PC-9 (cell line): ENCODE results near the gene NFE2L3. TPM values are rescaled to one million over a fixed set of nuclear protein-coding genes. Genes with fewer than 3 reads are reported as not detected.

Source experiments
- BruUV-seq: library from RNA; stranded (reverse); fragments of 400-500 nt; replicated peaks from 2 replicates; lab custom pipeline; 2021; lab: Mats Ljungman, UMichigan
- CTCF ChIA-PET: fragments of 300-600 bp; sonication (Branson Sonifier 250); formaldehyde crosslinking; loops from one replicate; lab custom pipeline; 2022; ENCODE audit warnings: antibody characterized with exemption; lab: Charles Lee
- POLR2A ChIA-PET: fragments of 300-600 bp; sonication (Branson Sonifier 250); formaldehyde crosslinking; loops from one replicate; lab custom pipeline; 2022; ENCODE audit warnings: antibody characterized with exemption; ENCODE audit not compliant: unreplicated experiment; lab: Charles Lee
- DNase-seq, 2 experiments: peaks; one replicate each; pipeline versions ENCODE4 v3.0.0 to v3.0.0-alpha.2; 2015 to 2022; ENCODE audit warnings: mixed read lengths in 1 of 2
- H2AFZ ChIP-seq: fragments of 200-600 bp; sonication (generic); 2 replicates; pipeline ENCODE4 v1.8.1; 2017; ENCODE audit warnings: antibody characterized with exemption
- H3F3A ChIP-seq: fragments of 200-600 bp; sonication (generic); 2 replicates; pipeline ENCODE4 v1.8.1; 2017; ENCODE audit warnings: antibody characterized with exemption, mild to moderate bottlenecking, low read depth; ENCODE audit not compliant: insufficient read depth
- H3K27ac ChIP-seq: fragments of 200-600 bp; sonication (generic); 2 replicates; pipeline ENCODE4 v1.6.1; 2016; ENCODE audit warnings: mixed run types
- H3K27me3 ChIP-seq: fragments of 200-600 bp; sonication (generic); 2 replicates; pipeline ENCODE4 v1.6.1; 2016; ENCODE audit warnings: low read depth, mixed run types; ENCODE audit not compliant: insufficient read depth
- H3K36me3 ChIP-seq: fragments of 200-600 bp; sonication (generic); 2 replicates; pipeline ENCODE4 v1.6.1; 2016; ENCODE audit warnings: low read depth, mixed run types
- H3K4me1 ChIP-seq: fragments of 200-600 bp; sonication (generic); replicated peaks from 2 replicates; pipeline ENCODE4 v1.6.1; 2016; ENCODE audit warnings: mixed run types; ENCODE audit not compliant: insufficient read depth
- H3K4me2 ChIP-seq: fragments of 200-600 bp; sonication (generic); 2 replicates; pipeline ENCODE4 v1.6.1; 2017; ENCODE audit warnings: mixed run types
- H3K4me3 ChIP-seq: fragments of 200-600 bp; sonication (generic); 2 replicates; pipeline ENCODE4 v1.6.1; 2016; ENCODE audit warnings: mixed run types
- H3K79me2 ChIP-seq: fragments of 200-600 bp; sonication (generic); 2 replicates; pipeline ENCODE4 v1.6.1; 2017; ENCODE audit warnings: low read depth, mixed run types
- H3K9me2 ChIP-seq: fragments of 200-600 bp; sonication (generic); 2 replicates; pipeline ENCODE4 v1.8.1; 2017; ENCODE audit warnings: mild to moderate bottlenecking; ENCODE audit not compliant: insufficient read depth
- H3K9me3 ChIP-seq: fragments of 200-600 bp; sonication (generic); 2 replicates; pipeline ENCODE4 v1.8.1; 2016; ENCODE audit warnings: low read depth; ENCODE audit not compliant: insufficient read depth
- H4K20me1 ChIP-seq: fragments of 200-600 bp; sonication (generic); 2 replicates; pipeline ENCODE4 v1.8.1; 2017; ENCODE audit not compliant: insufficient read depth
- CTCF ChIP-seq: fragments of 200-600 bp; sonication (generic); conservative IDR thresholded peaks from 2 replicates; pipeline ENCODE4 v1.6.1; 2017; ENCODE audit warnings: mixed run types, antibody characterized with exemption, mild to moderate bottlenecking, moderate library complexity
- EZH2 ChIP-seq: fragments of 200-600 bp; sonication (generic); IDR thresholded peaks from 2 replicates; pipeline ENCODE4 v1.8.0; 2017; ENCODE audit warnings: antibody characterized with exemption, low read depth
- intact Hi-C: fragments of 100-400 bp; cut with micrococcal nuclease; formaldehyde crosslinking; loops from one replicate; pipeline ENCODE4 v1.10.0; 2022; ENCODE audit not compliant: unreplicated experiment
- total RNA-seq: library from RNA; stranded (reverse); gene quantifications from 2 replicates; pipeline ENCODE4 v1.2.3, GENCODE V29; 2021

Gene NFE2L3
- total RNA-seq, 1 experiment from 2014 or later: 49.1 TPM

- TSS peak; percentile 23 for BruUV-seq
- peaks cover 45% of the 10 kb centered on the region for H3K4me1 ChIP-seq
- intact Hi-C loops: loop anchor here (2.0 kb wide), 1 partner anchor 63 kb away; no protein-coding TSS in a partner anchor
- CTCF ChIA-PET: no interaction called here
- H3K9me2 ChIP-seq: no peaks in the 10 kb centered on the region
- peak; percentile 27 to 72 for DNase-seq
- no peaks in the 10 kb centered on the region for H4K20me1 ChIP-seq
- H2AFZ ChIP-seq: peak overlapping the region; percentile 75
- H3K36me3 ChIP-seq: peaks cover 4% of the 10 kb centered on the region; the same call in 1 of the 2 replicates
- peak overlapping the region; percentile 96 for H3K4me2 ChIP-seq
- TF ChIP-seq EZH2 (no peak), CTCF (peak; percentile 35; the same call in 1 of the 2 replicates)
- H3K27ac ChIP-seq: peak overlapping the region; percentile 96
- POLR2A ChIA-PET: interaction anchor here (0.6 kb wide), 1 partner anchor 58 kb away, joined by 4 read pairs; no protein-coding TSS in a partner anchor
- no peaks in the 10 kb centered on the region for H3K9me3 ChIP-seq
- H3K79me2 ChIP-seq: peaks cover 60% of the 10 kb centered on the region
- peak overlapping the region; percentile 77 for H3K4me3 ChIP-seq
- no peaks in the 10 kb centered on the region for H3K27me3 ChIP-seq
- H3F3A ChIP-seq: peaks cover 51% of the 10 kb centered on the region
Observed at GRCh38 chr7:26153241-26153822, 1.3 kb downstream of the NFE2L3 start.

DNA sequence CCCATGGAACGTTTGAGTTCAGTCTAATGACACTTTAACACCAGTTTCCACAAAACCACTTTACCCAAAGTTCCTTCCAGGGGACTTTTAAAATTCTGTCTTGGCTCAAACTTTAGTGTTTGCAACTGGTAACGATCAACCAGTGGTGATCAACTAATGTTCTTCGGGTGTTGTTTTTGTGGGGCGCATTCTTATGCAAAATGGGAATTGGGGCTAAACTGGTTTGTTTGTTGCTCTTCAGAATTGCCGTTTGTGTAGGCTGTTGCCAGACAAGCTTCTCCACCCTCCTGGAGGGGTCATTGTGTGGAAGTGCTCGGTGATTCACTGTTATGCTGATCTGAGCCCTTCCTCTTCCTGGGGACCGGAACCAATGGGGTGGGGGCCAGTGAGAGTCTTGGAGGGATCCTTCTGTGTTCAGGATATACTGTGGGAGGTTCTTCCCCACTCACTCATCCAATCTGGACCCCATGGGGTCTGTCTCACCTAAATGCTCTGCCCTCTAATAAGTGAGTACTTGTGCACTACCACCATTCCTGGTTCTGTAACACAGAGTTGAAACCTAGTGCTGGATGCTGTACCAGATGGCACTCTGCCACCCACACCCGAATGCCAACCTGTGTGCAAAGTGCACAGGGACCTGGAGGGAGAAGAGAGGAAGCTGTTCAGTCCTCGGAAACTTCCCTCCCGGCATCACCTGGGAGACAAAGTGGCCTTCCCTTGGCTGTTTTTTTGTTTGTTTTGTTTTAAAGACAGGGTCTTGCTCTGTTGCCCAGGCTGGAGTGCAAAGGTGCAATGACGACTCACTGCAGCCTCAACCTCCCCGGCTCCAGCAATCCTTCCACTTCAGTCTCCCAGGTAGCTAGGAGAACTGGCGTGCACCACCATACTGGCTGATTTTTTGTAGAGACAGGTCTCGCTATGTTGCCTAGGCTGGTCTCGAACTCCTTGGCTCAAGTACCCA, 2.1 kb downstream of the NFE2L3 start:
- TF ChIP-seq CTCF: peak; percentile 9; the same call in 1 of the 2 replicates
- no peak for TF ChIP-seq EZH2
- Histone ChIP-seq H3K4me3 (peak overlapping the region; percentile 77), H3K4me1 (peaks cover 52% of the 10 kb centered on the region), H3K9me3 (no peaks in the 10 kb centered on the region), H3K79me2 (peaks cover 68% of the 10 kb centered on the region), H3K27ac (peak overlapping the region; percentile 96), H3F3A (peaks cover 59% of the 10 kb centered on the region), H3K4me2 (peak overlapping the region; percentile 96), H2AFZ (peak overlapping the region; percentile 75), H4K20me1 (no peaks in the 10 kb centered on the region), H3K27me3 (no peaks in the 10 kb centered on the region), H3K9me2 (no peaks in the 10 kb centered on the region), H3K36me3 (peaks cover 4% of the 10 kb centered on the region; the same call in 1 of the 2 replicates)
- TSS peak; percentile 27 for BruUV-seq
- intact Hi-C loops: loop anchor here (1.0 to 2.0 kb wide), 4 partner anchors 46 to 193 kb away; partner anchors contain the start of gene HNRNPA2B1
- ChIA-PET CTCF (no interaction called here), POLR2A (interaction anchor here (0.5 to 0.6 kb wide), 2 partner anchors 57 kb away, joined by 3 to 4 read pairs; no protein-coding TSS in a partner anchor)
- DNase-seq: peak; percentile 66 to 90
